ENCODE measurements around the gene MALRD1.

Gene MALRD1

DNA sequence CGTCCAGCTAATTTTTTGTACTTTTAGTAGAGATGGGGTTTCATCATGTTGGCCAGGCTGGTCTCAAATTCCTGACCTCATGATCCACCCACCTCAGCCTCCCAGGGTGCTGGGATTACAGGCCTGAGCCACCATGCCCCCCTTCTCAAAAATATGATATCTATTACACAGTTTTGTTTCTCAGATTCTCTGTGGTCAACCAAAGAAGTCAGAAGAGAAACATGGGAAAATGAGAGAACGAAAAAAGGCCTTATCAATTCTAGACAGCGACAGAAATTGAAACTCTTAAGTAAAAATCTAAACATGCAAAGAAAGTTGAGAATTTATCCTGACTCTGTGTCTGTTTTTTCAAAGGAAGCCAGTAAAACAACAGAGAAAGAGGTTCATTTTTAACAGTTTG lies 483.8 kb downstream of the MALRD1 start:
- TF ChIP-seq, protein P1, sequence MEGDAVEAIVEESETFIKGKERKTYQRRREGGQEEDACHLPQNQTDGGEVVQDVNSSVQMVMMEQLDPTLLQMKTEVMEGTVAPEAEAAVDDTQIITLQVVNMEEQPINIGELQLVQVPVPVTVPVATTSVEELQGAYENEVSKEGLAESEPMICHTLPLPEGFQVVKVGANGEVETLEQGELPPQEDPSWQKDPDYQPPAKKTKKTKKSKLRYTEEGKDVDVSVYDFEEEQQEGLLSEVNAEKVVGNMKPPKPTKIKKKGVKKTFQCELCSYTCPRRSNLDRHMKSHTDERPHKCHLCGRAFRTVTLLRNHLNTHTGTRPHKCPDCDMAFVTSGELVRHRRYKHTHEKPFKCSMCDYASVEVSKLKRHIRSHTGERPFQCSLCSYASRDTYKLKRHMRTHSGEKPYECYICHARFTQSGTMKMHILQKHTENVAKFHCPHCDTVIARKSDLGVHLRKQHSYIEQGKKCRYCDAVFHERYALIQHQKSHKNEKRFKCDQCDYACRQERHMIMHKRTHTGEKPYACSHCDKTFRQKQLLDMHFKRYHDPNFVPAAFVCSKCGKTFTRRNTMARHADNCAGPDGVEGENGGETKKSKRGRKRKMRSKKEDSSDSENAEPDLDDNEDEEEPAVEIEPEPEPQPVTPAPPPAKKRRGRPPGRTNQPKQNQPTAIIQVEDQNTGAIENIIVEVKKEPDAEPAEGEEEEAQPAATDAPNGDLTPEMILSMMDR (IDR thresholded peaks at IDR 0.05; ENCODE audit: borderline replicate concordance, insufficient read depth, low read depth, low read length) = no peak
- H3K4me3 ChIP-seq (ENCODE audit: low read depth, low read length) = no peak overlapping the region

DNA sequence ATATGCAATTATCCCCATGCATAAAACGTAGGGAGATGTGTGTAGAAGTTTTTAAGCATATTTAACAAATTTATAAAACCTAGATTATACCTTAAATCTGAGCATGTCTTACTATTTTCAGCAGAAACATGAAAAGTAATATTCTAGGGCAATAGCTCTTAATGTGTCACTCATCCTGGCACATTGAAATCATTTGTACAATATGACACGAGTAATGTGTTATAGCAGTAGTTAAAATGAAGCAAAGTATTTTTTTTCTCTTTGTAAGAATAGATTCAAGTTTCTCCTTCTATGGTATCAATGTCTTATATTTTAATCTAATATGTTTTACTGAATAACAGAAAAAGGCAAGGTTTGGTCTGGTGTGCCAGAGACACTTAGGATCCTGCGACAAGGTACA lies 492.7 kb downstream of the MALRD1 start:
- TF ChIP-seq, protein P1 (IDR thresholded peaks at IDR 0.05; ENCODE audit: borderline replicate concordance, insufficient read depth, low read depth, low read length) = no peak
- H3K4me3 ChIP-seq (ENCODE audit: low read depth, low read length) = no peak overlapping the region

DNA sequence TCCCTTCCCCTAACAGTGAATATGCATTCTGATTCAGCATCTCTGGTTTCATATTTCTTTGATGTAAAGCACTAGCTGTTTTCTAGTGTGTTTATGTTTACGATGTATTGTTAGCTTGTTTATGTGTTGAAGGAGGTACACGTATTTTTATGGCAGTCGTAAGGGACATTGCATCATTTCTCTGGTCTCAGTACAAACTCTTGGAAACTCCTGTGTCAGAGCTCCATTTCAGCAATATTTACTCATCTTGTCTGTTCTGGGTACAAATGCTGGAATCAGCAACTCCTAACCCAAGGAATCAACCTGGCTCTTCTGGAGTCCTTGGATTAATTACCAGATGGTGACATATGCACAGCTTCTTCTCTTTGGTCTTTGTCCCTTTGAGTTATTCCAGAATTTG lies 497.6 kb downstream of the MALRD1 start:
- no peak overlapping the region for H3K4me3 ChIP-seq (ENCODE audit: low read depth, low read length)
- TF ChIP-seq, protein P1 (IDR thresholded peaks at IDR 0.05; ENCODE audit: borderline replicate concordance, insufficient read depth, low read depth, low read length) = no peak

DNA sequence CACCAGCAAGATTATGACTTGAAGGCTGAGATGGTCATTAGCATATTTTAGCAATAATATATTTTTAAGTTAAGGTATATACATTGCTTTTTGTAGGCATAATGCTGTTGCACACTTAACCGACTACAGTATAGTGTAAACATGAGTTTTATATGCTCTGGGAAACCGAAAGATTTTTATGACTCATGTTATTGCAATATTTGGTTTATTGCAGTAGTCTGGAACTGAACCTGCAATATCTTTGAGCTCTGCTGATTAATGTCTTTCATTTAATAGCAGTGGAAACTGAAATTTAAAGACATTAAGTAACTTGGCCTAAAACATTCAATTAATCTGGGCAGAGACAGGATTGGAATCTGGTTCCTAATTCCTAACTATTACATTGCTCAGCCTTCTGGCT lies 500.9 kb downstream of the MALRD1 start:
- H3K4me3 ChIP-seq (ENCODE audit: low read depth, low read length) = no peak overlapping the region
- TF ChIP-seq, protein P1 (IDR thresholded peaks at IDR 0.05; ENCODE audit: borderline replicate concordance, insufficient read depth, low read depth, low read length) = no peak

DNA sequence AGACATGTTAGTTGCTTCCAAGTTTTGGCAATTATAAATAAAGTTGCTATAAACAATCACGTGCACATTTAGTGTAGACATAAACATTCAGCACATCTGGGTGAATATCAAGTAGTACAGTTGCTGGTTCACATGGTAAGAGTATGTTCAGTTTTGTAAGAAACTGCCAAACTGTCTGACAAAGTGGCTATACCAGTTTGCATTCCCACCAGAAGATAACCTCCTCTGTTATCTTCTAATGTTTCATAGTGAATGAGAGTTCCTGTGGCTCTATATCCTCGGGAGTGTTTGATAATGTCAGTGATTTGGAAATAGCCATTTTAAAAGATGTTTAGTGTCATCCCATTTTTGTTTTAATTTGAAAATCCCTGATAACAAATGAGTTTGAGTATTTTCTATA lies 508.1 kb downstream of the MALRD1 start:
- no peak overlapping the region for H3K4me3 ChIP-seq (ENCODE audit: low read depth, low read length)
- TF ChIP-seq, protein P1 (IDR thresholded peaks at IDR 0.05; ENCODE audit: borderline replicate concordance, insufficient read depth, low read depth, low read length) = no peak

DNA sequence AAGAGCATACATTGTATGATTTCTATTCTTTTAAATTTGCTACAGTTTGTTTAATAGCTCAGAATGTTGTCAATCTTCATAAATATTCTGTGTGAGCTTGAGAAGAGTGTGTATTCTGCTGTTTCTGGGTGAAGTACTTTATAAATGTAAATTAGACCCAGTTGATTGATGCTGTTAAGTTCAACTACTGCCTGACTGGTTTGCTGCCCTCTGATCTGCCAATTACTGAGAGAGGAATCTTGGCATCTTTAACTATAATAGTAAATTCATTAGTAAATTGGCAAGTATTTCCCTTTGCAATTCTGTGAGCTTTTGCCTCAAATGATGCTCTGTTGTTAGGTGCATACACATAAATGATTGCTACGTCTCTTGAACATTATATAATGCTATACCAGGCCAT lies 512.6 kb downstream of the MALRD1 start:
- TF ChIP-seq, protein P1 (IDR thresholded peaks at IDR 0.05; ENCODE audit: borderline replicate concordance, insufficient read depth, low read depth, low read length) = no peak
- no peak overlapping the region for H3K4me3 ChIP-seq (ENCODE audit: low read depth, low read length)

DNA sequence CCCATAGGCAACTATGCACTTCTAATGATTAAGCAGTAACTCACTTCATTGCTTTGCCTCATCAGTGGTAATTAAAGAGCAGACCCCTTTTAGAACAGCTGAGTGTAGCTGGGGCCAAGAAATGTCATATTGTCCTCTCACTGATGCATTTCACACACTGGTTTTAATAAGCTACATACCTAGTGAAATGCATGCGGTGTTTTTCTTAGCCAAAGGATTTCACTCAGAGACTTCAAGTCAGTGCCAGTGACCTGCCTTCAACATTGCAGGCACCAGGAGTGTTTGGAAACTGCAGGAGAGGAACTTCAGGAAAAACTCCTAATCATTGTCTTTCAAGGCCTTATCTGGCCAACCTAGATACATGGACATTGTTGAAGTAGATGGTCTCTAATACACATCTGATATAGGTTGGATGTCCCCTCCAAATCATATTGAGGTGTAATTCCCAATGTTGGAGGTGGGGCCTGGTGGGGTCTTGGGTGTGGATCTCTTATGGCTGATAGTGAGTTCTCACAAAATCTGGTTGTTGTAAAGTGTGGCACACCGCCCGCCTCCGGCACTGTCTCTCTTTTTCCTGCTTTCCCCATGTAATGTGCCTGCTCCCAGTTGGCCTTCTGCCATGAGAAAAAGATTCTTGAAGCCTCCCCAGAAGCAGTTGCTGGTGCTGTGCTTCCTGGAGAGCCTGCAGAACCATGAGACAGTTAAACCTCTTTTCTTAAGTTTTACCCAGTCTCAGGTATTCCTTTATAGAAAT lies 515.0 kb downstream of the MALRD1 start:
- no peak overlapping the region for H3K4me3 ChIP-seq (ENCODE audit: low read depth, low read length)
- TF ChIP-seq, protein P1 (IDR thresholded peaks at IDR 0.05; ENCODE audit: borderline replicate concordance, insufficient read depth, low read depth, low read length) = no peak
